ENCODE measurements around the gene PAQR7.

GRCh38 chr1:25917996-25918395, 42.5 kb upstream of the PAQR7 start:
- TF ChIP-seq REST (IDR thresholded peaks at IDR 0.05; ENCODE audit: unreplicated experiment) (no peak), CTCF (conservative IDR thresholded peaks at IDR 0.05; ENCODE audit: low read depth in 2 of 2) (no peak), POLR2AphosphoS5 (IDR thresholded peaks at IDR 0.05; ENCODE audit: low read depth) (no peak), EZH2phosphoT487 (IDR thresholded peaks at IDR 0.05; ENCODE audit: unreplicated experiment) (no peak), ETS1 (IDR thresholded peaks at IDR 0.05) (no peak), EZH2 (IDR thresholded peaks at IDR 0.05; ENCODE audit: low read depth, unreplicated experiment) (no peak), JUNB (IDR thresholded peaks at IDR 0.05; ENCODE audit: unreplicated experiment) (no peak), ZNF462 (CRISPR knock-in tag; IDR thresholded peaks at IDR 0.05) (no peak), STAT1 (IDR thresholded peaks at IDR 0.05; ENCODE audit: unreplicated experiment) (no peak), ZNF114 (CRISPR knock-in tag; IDR thresholded peaks at IDR 0.05) (no peak)

Measured in GM23338 (cell line).